ENCODE measurements around the gene CDKN1B. TPM values are rescaled to one million over a fixed set of nuclear protein-coding genes. Genes with fewer than 3 reads are reported as not detected.

The CDKN1B gene
- total and polyA plus RNA-seq, 2 of the 13 experiments (the other 11 are each of a cell fraction or from before 2014, with no cell fraction given), result 20.1 to 37.2 TPM

GRCh38 chr12:12681061-12681765 lies 36.0 kb upstream of the CDKN1B start:
- Histone ChIP-seq H2AFZ (ENCODE audit: low read length) (no peak overlapping the region), H3K36me3 (replicated peaks in 1 of 2; ENCODE audit: control insufficient read depth in 1 of 2, insufficient read depth in 2 of 2, low read length in 2 of 2) (no peaks in the 10 kb centered on the region), H3K27me3 (ENCODE audit: control insufficient read depth in 1 of 2, insufficient read depth in 2 of 2, low read length in 2 of 2) (no peaks in the 10 kb centered on the region; a peak in 1 of 5 replicates), H3K4me2 (ENCODE audit: low read depth, low read length) (no peak overlapping the region), H3K9ac (ENCODE audit: insufficient read depth, low read depth, low read length) (no peak overlapping the region), H3K27ac (ENCODE audit: extremely low read length, insufficient read depth, low read length) (no peak overlapping the region), H3K4me3 (replicated peaks in 1 of 3; ENCODE audit: insufficient read depth in 1 of 3, low read depth in 2 of 3, low read length in 3 of 3) (no peak overlapping the region), H3K4me1 (ENCODE audit: insufficient read depth, low read length) (no peaks in the 10 kb centered on the region), H3K9me3 (ENCODE audit: low read length) (no peaks in the 10 kb centered on the region), H4K20me1 (ENCODE audit: insufficient read depth, low read length) (no peaks in the 10 kb centered on the region), H3K79me2 (ENCODE audit: insufficient read depth, low read length) (no peaks in the 10 kb centered on the region)
- DNase-seq (ENCODE audit: low spot score) (no peak), FAIRE-seq (no peak), ATAC-seq (no peak)
- intact Hi-C loops (cut with micrococcal nuclease; ENCODE audit: unreplicated experiment), result no loop called here
- ChIA-PET POLR2A (no interaction called here), CTCF (ENCODE audit: low intra/inter-chr PET ratio, low total read pairs) (no interaction called here)
- BruUV-seq (replicated peaks), result no TSS peak
- WGBS (ENCODE audit: low lambda C conversion rate), result 39% methylated on average over 5 of the region's 5 CpGs
- in situ Hi-C loops (cut with HindIII; ENCODE audit: extremely low pct_ligation_motif_present, low pct_unique_long_range_greater_than_20kb), result no loop called here
- TF ChIP-seq MTA3 (CRISPR knock-in tag; IDR thresholded peaks at IDR 0.05) (no peak), NFKB2 (CRISPR knock-in tag; IDR thresholded peaks at IDR 0.05; ENCODE audit: borderline replicate concordance) (no peak), NR2C2 (CRISPR knock-in tag; IDR thresholded peaks at IDR 0.05; ENCODE audit: borderline replicate concordance) (no peak), ZNF225 (CRISPR knock-in tag; IDR thresholded peaks at IDR 0.05) (no peak), ZNF597 (CRISPR knock-in tag; IDR thresholded peaks at IDR 0.05) (no peak), EED (CRISPR knock-in tag; IDR thresholded peaks at IDR 0.05) (no peak), ZNF326 (CRISPR knock-in tag; IDR thresholded peaks at IDR 0.05; ENCODE audit: borderline replicate concordance) (no peak), ZSCAN22 (CRISPR knock-in tag; IDR thresholded peaks at IDR 0.05) (no peak), NBN (conservative IDR thresholded peaks at IDR 0.05) (no peak), ZNF687 (CRISPR knock-in tag; IDR thresholded peaks at IDR 0.05) (no peak), ZNF740 (CRISPR knock-in tag; IDR thresholded peaks at IDR 0.05) (no peak), PTBP1 (IDR thresholded peaks at IDR 0.05; ENCODE audit: low read depth, low read length, poor library complexity, severe bottlenecking) (no peak), ZBTB2 (CRISPR knock-in tag; IDR thresholded peaks at IDR 0.05; ENCODE audit: low read depth) (no peak), YEATS4 (CRISPR knock-in tag; IDR thresholded peaks at IDR 0.05; ENCODE audit: borderline replicate concordance) (no peak), ZNF205 (CRISPR knock-in tag; IDR thresholded peaks at IDR 0.05) (no peak), ZNF589 (CRISPR knock-in tag; conservative IDR thresholded peaks at IDR 0.05) (no peak), ZNF343 (CRISPR knock-in tag; IDR thresholded peaks at IDR 0.05) (no peak), DPF2 (CRISPR knock-in tag; IDR thresholded peaks at IDR 0.05; ENCODE audit: borderline replicate concordance, low read depth) (no peak)
